NT2/D1 (cell line): Measurements from ENCODE around the gene SOX4.

ENCODE experiments used
- YY1 ChIP-seq: IDR thresholded peaks from 2 replicates; pipeline ENCODE4 v1.6.1; 2011; ENCODE audit not compliant: insufficient read length, insufficient read depth
- ZNF274 ChIP-seq: IDR thresholded peaks from 2 replicates; pipeline ENCODE4 v1.6.1; 2011; ENCODE audit warnings: mild to moderate bottlenecking, low read depth, low read length

DNA sequence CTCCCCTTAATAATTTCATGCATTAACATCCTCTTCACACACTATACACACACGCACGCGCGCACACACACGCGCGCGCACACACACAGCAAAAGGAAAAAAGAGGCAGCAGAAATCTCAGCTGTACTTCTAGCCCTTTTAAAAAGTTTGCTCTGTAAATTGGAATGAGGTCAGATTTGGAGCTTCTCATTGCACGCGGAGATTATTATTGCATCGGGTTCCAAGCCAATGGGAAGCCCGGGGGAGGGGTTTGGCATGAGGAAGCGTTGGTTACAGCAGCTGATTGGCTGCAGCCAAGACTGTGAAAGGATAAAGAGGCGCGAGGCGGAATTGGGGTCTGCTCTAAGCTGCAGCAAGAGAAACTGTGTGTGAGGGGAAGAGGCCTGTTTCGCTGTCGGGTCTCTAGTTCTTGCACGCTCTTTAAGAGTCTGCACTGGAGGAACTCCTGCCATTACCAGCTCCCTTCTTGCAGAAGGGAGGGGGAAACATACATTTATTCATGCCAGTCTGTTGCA, at the start of gene SOX4:
- TF ChIP-seq YY1 = no peak
- no peak for TF ChIP-seq ZNF274
